22Rv1 (cell line): Measurements from ENCODE around the gene TMEM9.

Source experiments
- ZFX ChIP-seq: fragments of 450-650 bp; IDR thresholded peaks from 2 replicates; pipeline ENCODE4 v1.6.1; 2017; ENCODE audit warnings: antibody characterized with exemption, borderline replicate concordance
- TF ChIP-seq, protein P1 (sequence below): fragments of 450-650 bp; IDR thresholded peaks from 2 replicates; pipeline ENCODE4 v1.5.1; 2017; ENCODE audit warnings: mild to moderate bottlenecking

DNA sequence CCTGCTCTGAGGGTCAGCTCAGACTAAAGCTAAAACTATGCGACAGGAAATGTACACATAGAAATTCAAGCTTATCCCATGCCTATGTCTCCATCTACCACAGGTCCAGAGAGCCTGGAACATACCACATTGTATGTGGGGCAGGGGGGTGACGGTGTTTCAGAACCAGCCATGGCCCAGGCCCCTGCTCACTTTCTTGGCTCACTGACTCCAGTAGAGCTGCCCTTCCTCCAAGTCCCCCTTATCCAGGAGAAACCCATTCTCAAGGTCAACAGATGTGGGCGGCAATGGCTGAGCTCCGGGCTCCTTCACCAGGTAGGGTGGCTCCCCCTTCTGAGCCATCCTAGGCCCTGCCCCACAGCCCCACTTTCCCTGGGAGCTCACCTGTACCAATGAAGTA lies 63.0 kb downstream of the TMEM9 start:
- TF ChIP-seq, protein P1, sequence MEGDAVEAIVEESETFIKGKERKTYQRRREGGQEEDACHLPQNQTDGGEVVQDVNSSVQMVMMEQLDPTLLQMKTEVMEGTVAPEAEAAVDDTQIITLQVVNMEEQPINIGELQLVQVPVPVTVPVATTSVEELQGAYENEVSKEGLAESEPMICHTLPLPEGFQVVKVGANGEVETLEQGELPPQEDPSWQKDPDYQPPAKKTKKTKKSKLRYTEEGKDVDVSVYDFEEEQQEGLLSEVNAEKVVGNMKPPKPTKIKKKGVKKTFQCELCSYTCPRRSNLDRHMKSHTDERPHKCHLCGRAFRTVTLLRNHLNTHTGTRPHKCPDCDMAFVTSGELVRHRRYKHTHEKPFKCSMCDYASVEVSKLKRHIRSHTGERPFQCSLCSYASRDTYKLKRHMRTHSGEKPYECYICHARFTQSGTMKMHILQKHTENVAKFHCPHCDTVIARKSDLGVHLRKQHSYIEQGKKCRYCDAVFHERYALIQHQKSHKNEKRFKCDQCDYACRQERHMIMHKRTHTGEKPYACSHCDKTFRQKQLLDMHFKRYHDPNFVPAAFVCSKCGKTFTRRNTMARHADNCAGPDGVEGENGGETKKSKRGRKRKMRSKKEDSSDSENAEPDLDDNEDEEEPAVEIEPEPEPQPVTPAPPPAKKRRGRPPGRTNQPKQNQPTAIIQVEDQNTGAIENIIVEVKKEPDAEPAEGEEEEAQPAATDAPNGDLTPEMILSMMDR, result no peak
- TF ChIP-seq ZFX, result no peak
